Activated CD4-positive, alpha-beta T cell treated with anti-CD3 and anti-CD28 coated beads, Interleukin-2, amount 50 U/mL, for 48 hours (primary cell): ENCODE data around the gene AP1M1.

Experiments
- DNase-seq, 2 experiments: peaks; one replicate each; pipeline ENCODE4 v3.0.0-alpha.2; 2020

AP1M1 gene

GRCh38 chr19:16233836-16234551, 36.3 kb downstream of the AP1M1 start:
- no peak for DNase-seq

GRCh38 chr19:16234552-16235445, 37.1 kb downstream of the AP1M1 start:
- no peak for DNase-seq

- DNase-seq: no peak
These were observed 38.3 kb downstream of the AP1M1 start for GRCh38 chr19:16235811-16236652.

- no peak for DNase-seq
These were observed 46.4 kb downstream of the AP1M1 start for GRCh38 chr19:16244091-16244490.

GRCh38 chr19:16247353-16248182, 49.9 kb downstream of the AP1M1 start:
- peak; percentile 91 to 92 for DNase-seq

GRCh38 chr19:16248380-16249023, 50.8 kb downstream of the AP1M1 start:
- DNase-seq: no peak

- no peak for DNase-seq
These were observed 52.2 kb downstream of the AP1M1 start for GRCh38 chr19:16249826-16250404.

- DNase-seq: no peak
These were observed 54.9 kb downstream of the AP1M1 start for GRCh38 chr19:16252459-16253205.

- no peak for DNase-seq
These were observed 57.2 kb downstream of the AP1M1 start for GRCh38 chr19:16254851-16255408.

- DNase-seq: no peak
These were observed 59.8 kb downstream of the AP1M1 start for GRCh38 chr19:16257509-16258002.

GRCh38 chr19:16258440-16258903, 60.8 kb downstream of the AP1M1 start:
- no peak for DNase-seq

- no peak for DNase-seq
These were observed 61.9 kb downstream of the AP1M1 start for GRCh38 chr19:16259385-16260159.

GRCh38 chr19:16260160-16260811, 62.6 kb downstream of the AP1M1 start:
- DNase-seq: no peak

- no peak for DNase-seq
These were observed 63.1 kb downstream of the AP1M1 start for GRCh38 chr19:16260812-16261161.

- DNase-seq: no peak
These were observed 64.1 kb downstream of the AP1M1 start for GRCh38 chr19:16261584-16262368.

- DNase-seq: no peak
These were observed 64.9 kb downstream of the AP1M1 start for GRCh38 chr19:16262618-16263017.

GRCh38 chr19:16263141-16263761, 65.5 kb downstream of the AP1M1 start:
- DNase-seq: no peak
